Endothelial cell of umbilical vein (primary cell): ENCODE data around the gene RAB32. TPM values are rescaled to one million over a fixed set of nuclear protein-coding genes. Genes with fewer than 3 reads are reported as not detected.

ENCODE experiments used
- BruUV-seq: library from RNA; stranded (reverse); fragments of 400-500 nt; replicated peaks from 2 replicates; lab custom pipeline; 2021; lab: Mats Ljungman, UMichigan
- CTCF ChIA-PET: fragments of 300-600, 350-600 bp; sonication (Branson Sonifier 250); formaldehyde crosslinking; loops from one replicate; lab custom pipeline; 2021; ENCODE audit warnings: antibody characterized with exemption, inconsistent platforms; lab: Charles Lee
- POLR2A ChIA-PET: fragments of 300-600, 350-600 bp; sonication (Branson Sonifier 250); formaldehyde crosslinking; loops from one replicate; lab custom pipeline; 2021; ENCODE audit warnings: antibody characterized with exemption, inconsistent platforms; lab: Charles Lee
- DNase-seq: peaks from one replicate; pipeline ENCODE4 v3.0.0-alpha.2; 2011; ENCODE audit warnings: low read depth, low spot score
- FAIRE-seq: peaks from 2 replicates; lab custom pipeline; 2011; peaks lifted over from hg19 to GRCh38; lab: Jason Lieb, UNC
- H2AFZ ChIP-seq: 2 replicates; pipeline ENCODE4 v1.6.0; 2012; ENCODE audit warnings: low read depth, low read length, control low read depth, inconsistent platforms
- H3K27ac ChIP-seq: 2 replicates; pipeline ENCODE4 v1.5.1; 2011; ENCODE audit warnings: low read depth, mild to moderate bottlenecking, control low read depth, low read length, moderate library complexity; ENCODE audit not compliant: insufficient read depth
- H3K27me3 ChIP-seq, 2 experiments: 2 replicates each; pipeline versions ENCODE4 v1.6.0 to v1.6.1; 2011; ENCODE audit warnings: low read length in 2 of 2, mixed read lengths in 1 of 2; ENCODE audit not compliant: control insufficient read depth in 2 of 2, insufficient read depth in 2 of 2
- H3K36me3 ChIP-seq, 2 experiments: 2 replicates in 1 of 2; 3 replicates in 1 of 2; pipeline ENCODE4 v1.5.1; 2011; ENCODE audit warnings: low read length in 2 of 2, mild to moderate bottlenecking in 1 of 2, moderate library complexity in 1 of 2; ENCODE audit not compliant: control insufficient read depth in 2 of 2, insufficient read depth in 2 of 2; ENCODE audit errors: extremely low read depth in 1 of 2
- H3K4me1 ChIP-seq: 3 replicates; pipeline ENCODE4 v1.5.1; 2011; ENCODE audit warnings: mild to moderate bottlenecking, low read length; ENCODE audit not compliant: control insufficient read depth, insufficient read depth; ENCODE audit errors: extremely low read depth
- H3K4me2 ChIP-seq: 2 replicates; pipeline ENCODE4 v1.6.1; 2011; ENCODE audit warnings: low read length, control low read depth, mixed read lengths; ENCODE audit not compliant: insufficient read depth
- H3K4me3 ChIP-seq, 3 experiments: fragments of 200-600 bp in 1 of 3; sonication (generic), shearing (Covaris generic) in 1 of 3; replicated peaks in 1 of 3; 2 replicates each; pipeline ENCODE4 v1.5.1; 2011 to 2016; ENCODE audit warnings: control low read depth in 3 of 3, low read length in 3 of 3, mild to moderate bottlenecking in 2 of 3, inconsistent platforms in 1 of 3, low read depth in 1 of 3, moderate library complexity in 1 of 3; ENCODE audit not compliant: insufficient read depth in 1 of 3
- H3K79me2 ChIP-seq: 2 replicates; pipeline ENCODE4 v1.6.0; 2012; ENCODE audit warnings: low read length, inconsistent platforms; ENCODE audit not compliant: control insufficient read depth, insufficient read depth
- H3K9ac ChIP-seq: replicated peaks from 2 replicates; pipeline ENCODE3; 2011; ENCODE audit warnings: low read length, control low read depth; ENCODE audit not compliant: insufficient read depth; ENCODE audit errors: extremely low read depth
- H3K9me1 ChIP-seq: replicated peaks from 3 replicates; pipeline ENCODE4 v1.6.0; 2011; ENCODE audit warnings: mild to moderate bottlenecking, low read length; ENCODE audit not compliant: control insufficient read depth, insufficient read depth; ENCODE audit errors: extremely low read depth
- H3K9me3 ChIP-seq: replicated peaks from 2 replicates; pipeline ENCODE4 v1.5.1; 2012; ENCODE audit warnings: low read length, inconsistent platforms; ENCODE audit not compliant: control insufficient read depth, insufficient read depth
- H4K20me1 ChIP-seq: replicated peaks from 2 replicates; pipeline ENCODE3; 2011; ENCODE audit warnings: mild to moderate bottlenecking, low read length; ENCODE audit not compliant: control insufficient read depth, insufficient read depth; ENCODE audit errors: extremely low read depth
- CTCF ChIP-seq, 2 donors: IDR thresholded peaks; 1 replicate in 1 of 2; 2 replicates in 1 of 2; pipeline ENCODE4 v1.5.1; 2011; ENCODE audit warnings: low read length in 2 of 2, mild to moderate bottlenecking in 2 of 2, moderate library complexity in 2 of 2, control low read depth in 1 of 2, inconsistent platforms in 1 of 2, low read depth in 1 of 2; ENCODE audit not compliant: insufficient read depth in 1 of 2; ENCODE audit errors: extremely low read depth in 1 of 2
- EZH2 ChIP-seq: IDR thresholded peaks from 2 replicates; pipeline ENCODE4 v1.6.1; 2012; ENCODE audit warnings: borderline replicate concordance, low read depth, mild to moderate bottlenecking, moderate library complexity, low read length, inconsistent platforms; ENCODE audit not compliant: severe bottlenecking
- FOS ChIP-seq: IDR thresholded peaks from 2 replicates; pipeline ENCODE4 v1.6.1; 2011; ENCODE audit warnings: mild to moderate bottlenecking, low read length, moderate library complexity, borderline replicate concordance; ENCODE audit not compliant: insufficient read depth
- GATA2 ChIP-seq: IDR thresholded peaks from 2 replicates; pipeline ENCODE4 v1.7.0; 2011; ENCODE audit warnings: low read depth, mild to moderate bottlenecking, moderate library complexity, mixed read lengths, low read length; ENCODE audit not compliant: insufficient read length, insufficient read depth
- JUN ChIP-seq: IDR thresholded peaks from 2 replicates; pipeline ENCODE4 v1.6.1; 2011; ENCODE audit warnings: borderline replicate concordance, low read depth; ENCODE audit not compliant: insufficient read length, insufficient read depth
- MYC ChIP-seq: IDR thresholded peaks from one replicate; pipeline ENCODE4 v1.6.1; 2011; ENCODE audit warnings: mild to moderate bottlenecking, low read depth, low read length
- POLR2A ChIP-seq: IDR thresholded peaks from 2 replicates; pipeline ENCODE4 v1.6.1; 2012; ENCODE audit warnings: low read depth, mild to moderate bottlenecking, control low read depth, low read length
- POLR2AphosphoS5 ChIP-seq: IDR thresholded peaks from 2 replicates; pipeline ENCODE4 v1.6.1; 2012; ENCODE audit warnings: low read depth, mild to moderate bottlenecking, control low read depth, low read length, moderate library complexity; ENCODE audit not compliant: insufficient read depth
- dilution Hi-C: fragments of 300-500 bp; cut with MboI; formaldehyde crosslinking; loops from one replicate; pipeline ENCODE4 v1.15.0; 2019; ENCODE audit warnings: low sequenced_read_pairs; ENCODE audit not compliant: extremely low pct_ligation_motif_present
- intact Hi-C: fragments of 100-400 bp; cut with micrococcal nuclease; formaldehyde crosslinking; loops from one replicate; pipeline ENCODE4 v1.10.0; 2022
- polyA plus RNA-seq, 4 experiments: library from polyadenylated mRNA; depleted of rRNA in 3 of 4; stranded (reverse) in 3 of 4; unstranded in 1 of 4; fragments of >200 nt; gene quantifications; 2 replicates each; pipeline versions ENCODE4 v1.2.1 to v1.2.3, GENCODE V29; 2011 to 2012; ENCODE audit warnings: missing spikeins in 1 of 4
- total RNA-seq: library from RNA; stranded (reverse); gene quantifications from 2 replicates; pipeline ENCODE4 v1.2.3, GENCODE V29; 2021
- TF ChIP-seq, protein P1 (sequence below): IDR thresholded peaks from 2 replicates; pipeline ENCODE4 v1.6.1; 2011; ENCODE audit not compliant: insufficient read depth, insufficient read length

The RAB32 gene
- total and polyA plus RNA-seq, 2 donors (not counting 3 experiments of a cell fraction or from before 2014, with no cell fraction given): 49.6 to 78.3 TPM

DNA sequence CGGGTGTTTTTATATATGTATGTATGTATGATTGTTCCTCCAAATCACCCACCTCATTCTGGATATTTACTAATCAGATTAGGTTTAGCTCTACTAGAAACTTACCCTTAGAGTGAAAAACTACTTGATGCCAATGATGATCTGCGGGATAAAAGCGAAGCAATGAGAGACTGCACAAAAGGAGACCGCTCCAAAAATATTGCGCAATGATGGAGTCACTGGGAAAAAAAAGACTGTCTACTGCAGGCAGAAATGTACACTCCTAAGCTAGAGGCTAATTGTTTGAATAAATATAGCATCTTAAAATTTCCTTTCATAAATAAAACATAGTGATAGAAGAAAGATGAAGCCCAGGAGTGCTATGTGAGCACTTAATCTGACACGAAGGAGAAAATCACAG, 7.3 kb downstream of the RAB32 start:
- ChIA-PET CTCF (interaction anchor here (0.6 kb wide), 1 partner anchor 622 kb away, joined by 3 read pairs; no protein-coding TSS in a partner anchor), POLR2A (no interaction called here)
- no peak for FAIRE-seq
- Histone ChIP-seq H3K4me3 (no peak overlapping the region), H3K9ac (no peak overlapping the region), H3K79me2 (peaks cover 71% of the 10 kb centered on the region), H4K20me1 (peaks cover 3% of the 10 kb centered on the region), H3K36me3 (peaks cover 6 to 16% of the 10 kb centered on the region in 2 experiments), H3K9me3 (no peaks in the 10 kb centered on the region), H3K9me1 (no peaks in the 10 kb centered on the region), H3K4me2 (no peak overlapping the region), H2AFZ (no peak overlapping the region), H3K27ac (no peak overlapping the region), H3K4me1 (peaks cover 19% of the 10 kb centered on the region), H3K27me3 (no peaks in the 10 kb centered on the region)
- DNase-seq: no peak
- dilution Hi-C loops (no loop called here), intact Hi-C loops (no loop called here)
- TF ChIP-seq POLR2AphosphoS5 (no peak), FOS (no peak), GATA2 (no peak), MYC (no peak), POLR2A (no peak), EZH2 (no peak), JUN (no peak), CTCF (IDR thresholded peaks at IDR 0.05; ENCODE audit: extremely low read depth in 1 of 2, insufficient read depth in 1 of 2, low read depth in 1 of 2, low read length in 2 of 2) (no peak)
- TF ChIP-seq, protein P1, sequence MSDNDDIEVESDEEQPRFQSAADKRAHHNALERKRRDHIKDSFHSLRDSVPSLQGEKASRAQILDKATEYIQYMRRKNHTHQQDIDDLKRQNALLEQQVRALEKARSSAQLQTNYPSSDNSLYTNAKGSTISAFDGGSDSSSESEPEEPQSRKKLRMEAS: no peak
- BruUV-seq: no TSS peak
